ENCODE measurements around the gene FXYD1.
A peak's percentile ranks its signal among the peaks of the same experiment; 100 is the strongest.
"Not testable (repeated sequence)": the region's sequence is repeated elsewhere in the genome, so short reads cannot be mapped to it uniquely, and the experiment has no call there.

FXYD1 gene

DNA sequence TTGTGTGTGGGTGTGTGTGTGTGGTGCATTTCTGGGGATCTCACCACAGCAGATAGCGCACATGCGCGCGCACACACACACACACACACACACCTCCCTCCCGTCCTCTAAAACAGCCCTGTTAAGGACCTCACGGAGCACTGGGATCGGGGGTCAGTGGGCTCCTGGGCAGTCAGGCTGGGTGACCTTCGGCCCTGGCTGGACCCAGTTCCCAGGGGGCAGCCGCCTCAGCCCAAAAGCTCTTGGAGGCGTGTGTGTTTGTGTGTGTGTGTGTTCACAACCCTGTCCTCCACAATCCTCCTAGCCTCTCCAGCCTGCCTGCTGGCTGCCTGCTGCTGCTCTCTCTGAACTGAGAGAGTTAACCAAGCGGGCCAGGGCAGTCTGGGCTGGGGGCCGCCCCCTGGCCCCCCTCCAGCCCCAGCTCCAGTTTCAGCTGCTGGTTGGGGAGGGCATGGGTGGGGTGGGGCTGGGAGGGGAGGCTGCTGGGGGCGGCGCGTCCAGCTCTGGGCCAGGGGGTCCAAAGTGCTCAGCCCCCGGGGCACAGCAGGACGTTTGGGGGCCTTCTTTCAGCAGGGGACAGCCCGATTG, at the start of gene FXYD1:
TSS of gene FXYD1 (plus strand) at position 520 of the 588 bp plus-strand sequence. CDS start 1,256 bp downstream, outside the sequence.
- no peak for DNase-seq (ENCODE audit: low read depth in 3 of 3)

DNA sequence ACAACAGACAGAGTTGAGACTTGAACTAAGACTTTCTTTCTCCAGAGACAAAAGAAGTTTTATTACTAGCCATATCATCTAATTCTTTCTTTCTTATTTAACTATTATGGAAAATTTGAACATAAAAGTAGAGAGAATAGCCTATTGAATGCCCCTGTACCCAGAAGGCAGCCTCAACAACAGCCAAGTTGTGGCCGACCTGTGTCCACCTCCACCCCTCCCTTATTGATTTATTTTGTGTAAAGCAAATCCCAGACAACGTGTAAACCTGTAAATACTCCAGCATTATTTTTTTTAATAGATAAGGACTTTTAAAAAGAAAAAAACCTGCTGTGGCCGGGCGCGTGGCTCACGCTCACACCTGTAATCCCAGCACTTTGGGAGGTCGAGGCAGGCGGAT, 49.1 kb upstream of the FXYD1 start:
- DNase-seq (ENCODE audit: low read depth in 3 of 3) = no peak

DNA sequence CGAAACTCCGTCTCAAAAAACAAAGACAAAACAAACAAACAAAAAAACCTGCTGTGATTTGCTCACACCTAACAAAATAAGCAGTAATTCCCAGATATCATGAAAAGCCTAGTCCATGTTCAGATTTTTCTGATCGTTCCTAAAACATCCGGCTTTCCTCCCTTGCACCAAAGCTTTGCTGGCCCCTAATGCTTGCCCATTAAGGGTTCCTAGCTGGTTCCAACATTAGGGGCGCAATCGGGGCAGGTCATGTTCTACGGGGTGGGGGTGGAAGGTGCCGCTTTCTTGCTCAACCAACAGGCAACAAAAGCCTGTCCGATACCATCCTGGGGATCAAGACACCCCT, 48.5 kb upstream of the FXYD1 start:
- no peak for DNase-seq (ENCODE audit: low read depth in 3 of 3)

DNA sequence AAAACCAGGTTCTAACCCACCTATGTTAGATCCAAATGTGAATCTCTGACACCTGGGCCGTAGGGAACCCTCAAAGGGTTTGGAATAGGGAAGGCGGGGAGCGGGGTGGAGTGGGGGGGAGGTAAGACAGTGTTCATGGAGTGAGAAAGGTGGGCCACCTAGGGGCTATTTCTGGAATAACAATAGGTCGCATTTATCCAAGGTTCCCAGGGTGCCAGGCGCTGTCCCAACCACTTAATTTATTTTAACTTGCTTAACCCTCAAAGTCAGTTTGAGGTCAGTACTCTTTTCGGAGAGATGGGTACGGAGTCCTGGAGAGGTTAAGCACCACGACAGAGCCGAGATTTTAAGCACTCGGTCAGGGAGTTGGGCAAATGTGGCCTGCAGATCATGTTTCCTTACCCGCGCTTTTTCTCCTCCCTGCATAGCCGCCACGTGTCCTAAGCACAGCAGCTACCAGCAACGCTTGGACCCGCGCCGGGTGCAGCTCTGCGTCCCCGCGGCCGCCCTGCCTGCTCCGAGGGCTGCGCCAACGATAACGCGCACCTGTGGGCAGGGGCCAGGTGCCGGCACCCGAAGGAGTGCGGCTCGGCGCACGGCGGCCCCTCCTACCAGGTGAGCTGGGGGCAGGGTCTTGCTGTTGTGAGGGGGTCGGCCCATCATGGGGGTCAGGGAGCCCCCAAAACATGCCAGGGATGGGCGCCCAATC, 48.0 kb upstream of the FXYD1 start:
- DNase-seq (ENCODE audit: low read depth in 3 of 3) = peak; percentile 23 to 26 (median 26)

DNA sequence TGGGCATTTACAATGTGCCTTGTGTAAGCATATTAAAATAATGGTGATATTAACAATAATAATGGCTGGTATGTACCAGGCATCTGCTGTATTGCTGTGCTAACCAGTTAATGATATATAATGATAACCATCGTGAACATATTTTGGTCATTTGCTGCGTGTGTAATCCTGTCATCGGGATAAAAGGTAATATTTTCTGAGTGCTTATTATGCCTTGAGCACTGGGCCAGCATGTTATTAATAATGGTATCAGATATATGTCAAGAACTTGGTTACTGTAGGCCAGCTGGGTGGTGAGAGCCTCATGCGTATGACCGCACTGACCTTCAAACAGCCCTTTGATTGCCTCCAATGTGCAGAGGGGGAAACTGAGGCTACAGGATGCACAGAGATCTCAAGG, 45.2 kb upstream of the FXYD1 start:
- no peak for DNase-seq (ENCODE audit: low read depth in 3 of 3)

DNA sequence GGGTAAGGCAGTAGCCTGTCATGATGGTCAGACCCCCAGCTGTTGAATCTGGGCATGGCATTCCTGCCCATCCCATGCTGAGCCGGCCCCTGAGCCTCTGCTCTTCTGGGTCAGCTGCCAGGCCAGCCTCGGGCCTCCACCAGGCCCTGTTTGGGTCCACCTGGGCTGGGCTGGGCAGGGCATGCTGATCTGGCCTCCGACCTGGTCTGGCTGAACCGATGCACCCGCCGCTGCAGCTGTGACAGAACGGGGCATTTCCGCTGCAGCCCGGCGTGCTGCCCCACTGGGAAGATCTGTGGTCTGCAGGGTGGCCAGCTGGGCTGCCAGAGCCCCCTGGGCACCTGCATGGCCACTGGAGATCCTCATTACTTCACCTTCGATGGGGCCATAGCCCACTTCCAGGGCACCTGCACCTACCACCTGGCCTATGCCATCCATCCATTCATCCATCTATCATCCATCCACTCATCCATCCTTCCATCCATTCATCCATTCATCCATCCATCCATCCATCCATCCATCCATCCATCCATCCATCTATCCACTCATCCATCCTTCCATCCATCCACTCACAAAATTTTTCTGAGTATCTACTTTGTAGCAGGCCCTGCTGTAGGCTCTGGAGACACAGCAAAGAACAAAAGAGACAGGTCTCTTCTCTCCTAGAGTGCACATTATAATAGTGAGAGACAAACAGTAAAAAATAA, 44.5 kb upstream of the FXYD1 start:
- DNase-seq (ENCODE audit: low read depth in 3 of 3) = no peak

DNA sequence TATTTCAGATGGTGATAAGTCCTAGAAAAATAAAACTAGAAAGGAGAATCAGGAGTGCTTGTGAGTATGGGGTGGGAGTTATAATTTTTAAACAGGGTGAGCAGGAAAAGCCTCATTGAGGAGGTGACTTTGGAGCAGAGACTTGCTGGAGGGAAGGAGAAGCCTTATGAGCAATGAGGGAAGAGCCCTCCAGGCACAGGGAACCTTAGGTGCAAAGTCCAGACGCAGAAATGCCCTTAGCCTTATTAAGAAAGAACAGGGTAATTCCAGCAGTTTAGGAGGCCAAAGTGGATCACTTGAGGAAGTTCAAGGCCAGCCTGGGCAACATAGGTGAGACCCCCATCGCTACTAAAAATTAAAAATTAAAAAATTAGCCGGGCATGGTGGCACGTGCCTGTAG, 44.0 kb upstream of the FXYD1 start:
- DNase-seq (ENCODE audit: low read depth in 3 of 3) = no peak

DNA sequence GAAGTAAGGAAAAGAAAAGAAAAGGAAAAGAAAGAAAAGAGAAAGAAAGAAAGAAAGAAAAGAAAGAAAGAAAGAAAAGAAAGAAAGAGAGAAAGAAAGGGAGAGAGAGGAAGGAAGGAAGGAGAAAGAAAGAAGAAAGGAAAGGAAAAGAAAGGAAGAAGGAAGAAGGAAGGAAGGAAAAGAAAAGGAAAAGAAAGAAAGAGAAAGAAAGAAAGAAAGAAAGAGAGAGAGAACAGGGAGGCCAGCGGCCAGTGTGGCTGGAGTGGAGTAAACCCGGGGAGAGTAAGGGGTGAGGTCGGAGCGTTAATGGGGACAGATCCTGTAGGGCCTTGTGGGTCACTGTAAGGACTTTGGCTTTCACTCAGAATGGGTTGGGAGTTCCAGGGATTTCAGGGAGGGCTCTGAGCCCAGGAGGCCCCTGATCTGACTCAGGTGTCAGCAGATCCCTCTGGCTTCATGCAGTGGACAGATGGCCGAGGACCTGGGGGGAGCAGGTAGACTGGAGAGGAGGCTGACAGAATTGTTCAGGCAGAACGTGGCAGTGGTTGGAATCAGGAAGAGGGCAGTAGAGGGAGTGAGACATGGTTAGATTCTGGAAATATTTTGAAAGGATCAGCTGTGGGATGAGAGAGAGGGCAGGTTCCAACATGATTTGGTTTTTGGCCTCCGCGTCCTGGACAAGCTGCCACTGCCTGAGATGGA, 42.8 kb upstream of the FXYD1 start:
- no peak for DNase-seq (ENCODE audit: low read depth in 3 of 3)

DNA sequence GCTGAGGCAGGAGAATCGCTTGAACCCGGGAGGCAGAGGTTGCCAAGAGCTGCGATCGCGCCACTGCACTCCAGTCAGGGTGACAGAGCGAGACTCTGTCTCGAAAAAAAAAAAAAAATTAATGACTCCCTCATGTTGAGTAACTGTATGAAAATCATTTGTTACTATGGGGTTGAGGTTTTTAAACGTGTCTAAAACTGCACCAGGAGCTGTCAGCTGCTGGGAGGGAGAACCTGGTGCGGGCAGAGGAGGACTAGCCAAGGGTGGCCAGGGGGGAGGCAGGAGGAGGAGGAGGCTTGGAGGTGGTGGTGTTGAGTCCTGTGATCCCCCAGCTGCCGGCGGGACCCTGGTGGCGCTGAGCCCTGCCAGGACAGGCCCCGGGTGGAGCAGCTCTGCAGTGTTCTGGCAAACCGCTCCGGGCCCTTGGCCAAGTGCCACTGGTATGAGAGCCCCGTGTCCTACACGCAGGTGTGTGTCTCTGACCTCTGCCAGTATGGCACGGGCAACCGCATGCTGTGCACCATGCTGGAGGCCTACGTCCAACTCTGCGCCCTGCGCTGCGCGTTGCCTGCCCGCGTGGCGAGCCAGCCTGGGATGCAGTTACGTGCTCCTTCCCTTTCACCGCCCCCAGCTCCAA, 40.1 kb upstream of the FXYD1 start:
- DNase-seq (ENCODE audit: low read depth in 3 of 3) = no peak

DNA sequence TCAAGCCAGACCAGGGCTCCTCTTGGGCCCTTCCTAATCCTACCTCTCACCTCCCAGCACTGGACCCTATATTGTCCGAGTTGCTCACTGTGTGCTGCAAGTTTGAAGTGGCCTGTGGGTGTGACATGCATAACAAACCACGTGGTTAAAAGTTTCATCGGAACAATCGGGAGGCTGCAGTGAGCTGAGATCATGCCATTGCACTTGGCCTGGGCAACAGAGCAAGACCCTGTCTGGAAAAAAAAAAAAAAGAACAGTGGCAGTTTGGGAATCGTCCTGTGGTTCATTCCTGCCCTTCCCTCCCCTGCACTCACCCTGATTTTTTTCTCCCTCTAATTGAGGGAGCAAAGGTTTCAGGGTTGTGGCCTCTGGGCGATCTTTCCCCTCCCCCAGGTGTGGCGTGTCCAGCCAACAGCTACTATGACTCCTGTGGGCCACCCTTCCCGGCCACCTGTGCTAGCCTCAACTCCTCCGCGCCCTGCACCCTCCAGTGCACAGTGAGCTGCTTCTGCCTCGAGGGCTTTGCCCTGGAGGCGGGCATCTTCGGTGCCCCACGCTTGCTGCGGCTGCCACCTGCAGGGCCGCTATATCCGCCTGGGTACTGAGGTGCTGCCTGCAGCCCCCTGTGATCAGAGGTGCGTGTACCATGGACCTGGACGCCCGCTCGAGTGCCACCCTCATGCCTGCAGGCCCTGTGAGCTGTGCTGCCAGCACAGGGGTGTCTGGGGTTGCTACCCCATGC, 39.3 kb upstream of the FXYD1 start:
- no peak for DNase-seq (ENCODE audit: low read depth in 3 of 3)

DNA sequence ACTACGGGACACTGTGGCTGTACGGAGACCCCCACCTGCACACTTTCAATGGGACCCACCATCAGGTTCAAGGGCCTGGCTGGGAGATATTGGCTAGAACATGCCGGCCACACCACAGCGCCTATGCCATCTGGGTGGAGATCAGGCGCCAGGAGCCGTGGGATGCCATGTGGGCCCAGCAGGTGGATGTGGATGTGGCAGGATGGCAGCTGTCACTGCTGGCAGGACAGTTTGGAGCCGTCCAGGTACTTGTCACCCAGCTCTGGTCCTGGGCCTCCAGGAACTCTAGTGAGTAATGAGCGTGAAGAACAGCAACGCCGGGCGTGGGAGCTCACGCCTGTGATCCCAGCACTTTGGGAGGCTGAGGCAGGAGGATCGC, 38.7 kb upstream of the FXYD1 start:
- DNase-seq (ENCODE audit: low read depth in 3 of 3) = no peak

DNA sequence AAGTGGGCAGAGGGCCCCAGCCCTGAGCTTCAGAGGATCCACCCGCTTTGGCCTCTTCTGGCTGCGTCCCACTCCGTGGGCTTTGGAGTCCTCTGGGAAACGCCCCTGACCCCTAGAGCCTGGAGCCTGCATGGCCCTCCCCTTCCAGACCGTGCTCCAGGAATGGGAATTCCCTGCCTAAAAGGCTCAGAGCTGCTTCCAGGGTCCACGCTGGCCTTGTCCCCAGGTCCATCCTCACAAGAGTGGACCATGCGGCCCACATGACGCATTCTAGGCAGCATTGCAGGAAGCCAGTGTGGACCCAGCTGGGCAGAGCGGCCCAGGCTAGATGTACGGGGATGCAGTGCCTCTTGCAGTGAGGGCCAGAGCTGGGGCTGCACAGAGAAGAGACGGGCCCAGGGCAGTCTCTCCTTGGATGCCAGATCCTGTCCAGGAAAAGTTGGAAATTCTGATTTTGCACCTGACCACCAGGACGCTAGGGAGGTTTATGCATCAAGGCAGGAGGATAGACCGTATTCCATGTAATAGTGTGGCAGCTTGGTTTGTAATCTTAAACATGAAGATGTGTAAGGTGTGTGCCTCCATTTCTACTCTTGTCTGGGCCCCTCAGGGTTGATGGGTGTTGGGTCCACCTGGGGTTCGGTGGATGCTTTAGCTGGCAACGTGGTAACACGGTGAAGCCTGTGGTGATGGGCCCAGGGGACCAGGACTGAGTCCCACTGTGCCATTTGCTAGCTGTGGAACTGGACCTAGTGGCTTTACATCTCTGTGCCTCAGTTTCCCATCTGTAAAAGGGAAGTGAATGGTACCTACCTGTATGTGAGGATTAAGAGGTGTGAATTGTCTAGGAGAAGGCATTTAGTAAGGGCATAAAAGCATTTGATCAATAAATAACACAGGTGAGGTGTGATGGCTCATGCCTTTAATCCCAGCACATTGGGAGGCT, 37.8 kb upstream of the FXYD1 start:
- no peak for DNase-seq (ENCODE audit: low read depth in 3 of 3)

DNA sequence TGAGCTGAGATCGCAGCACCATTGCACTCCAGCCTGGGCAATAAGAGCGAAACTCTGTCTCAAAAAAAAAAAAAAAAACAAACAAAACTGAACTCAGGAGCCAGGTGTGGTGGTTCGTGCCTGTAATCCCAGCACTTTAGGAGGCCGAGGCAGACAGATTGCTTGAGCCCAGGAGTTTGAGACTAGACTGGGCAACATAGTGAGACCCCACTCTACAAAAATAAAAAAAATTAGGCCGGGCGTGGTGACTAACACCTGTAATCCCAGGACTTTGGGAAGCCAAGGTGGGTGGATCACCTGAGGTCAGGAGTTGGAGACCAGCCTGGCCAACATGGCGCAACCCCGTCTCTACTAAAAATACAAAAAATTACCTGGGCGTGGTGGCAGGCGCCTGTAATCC, 36.7 kb upstream of the FXYD1 start:
- not testable (repeated sequence) for DNase-seq (ENCODE audit: low read depth in 3 of 3)

DNA sequence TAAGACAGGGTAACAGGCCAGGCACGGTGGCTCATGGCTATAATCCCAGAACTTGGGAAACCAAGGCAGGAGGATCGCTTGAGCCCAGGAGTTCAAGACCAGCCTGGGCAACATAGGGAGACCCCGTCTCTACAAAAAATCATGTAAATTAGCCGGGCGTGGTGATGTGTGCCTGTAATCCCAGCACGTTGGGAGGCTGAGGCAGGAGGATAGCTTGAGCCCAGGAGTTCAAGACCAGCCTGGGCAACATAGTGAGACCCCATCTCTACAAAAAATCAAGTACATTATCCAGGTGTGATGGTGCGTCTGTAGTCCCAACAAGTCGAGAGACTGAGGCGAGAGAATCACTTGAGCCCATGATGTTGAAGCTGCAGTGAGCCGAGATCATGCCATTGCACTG, 35.0 kb upstream of the FXYD1 start:
- not testable (repeated sequence) for DNase-seq (ENCODE audit: low read depth in 3 of 3)

DNA sequence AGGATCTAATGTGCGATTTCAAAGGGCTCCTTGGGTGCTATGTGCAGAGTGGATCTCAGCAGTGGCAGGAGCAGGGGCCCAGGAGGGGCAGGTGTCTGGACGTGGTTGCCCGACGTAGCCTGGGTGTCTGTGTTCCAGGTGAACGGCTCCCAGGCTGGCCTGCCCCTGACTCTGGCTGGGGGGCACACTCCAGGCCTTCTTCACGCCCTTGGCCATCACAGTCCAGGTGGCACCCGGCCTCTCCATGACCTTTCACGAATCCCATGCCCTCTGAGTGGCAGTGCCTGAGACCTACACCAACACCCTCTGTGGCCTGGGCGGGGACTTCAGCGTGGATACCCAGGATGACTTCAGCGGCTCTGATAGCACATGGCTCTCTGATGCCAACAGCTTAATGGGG, 34.3 kb upstream of the FXYD1 start:
- no peak for DNase-seq (ENCODE audit: low read depth in 3 of 3)

DNA sequence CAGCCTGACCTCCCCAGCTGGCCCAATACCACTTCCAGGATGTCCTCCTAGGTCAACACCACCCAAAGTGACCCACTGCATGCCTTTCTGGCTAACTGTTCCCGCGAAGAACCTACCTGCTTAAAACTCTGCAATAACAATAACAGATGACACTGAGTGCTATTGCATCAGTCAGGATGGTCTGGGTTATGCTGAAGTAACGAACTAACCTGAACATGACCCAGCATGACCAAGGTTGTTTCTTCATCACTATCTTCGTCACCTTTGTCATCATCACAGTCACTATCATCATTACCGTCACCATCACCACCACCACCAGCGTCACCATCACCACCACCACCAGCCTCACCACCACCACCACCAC, 33.6 kb upstream of the FXYD1 start:
- no peak for DNase-seq (ENCODE audit: low read depth in 3 of 3)

DNA sequence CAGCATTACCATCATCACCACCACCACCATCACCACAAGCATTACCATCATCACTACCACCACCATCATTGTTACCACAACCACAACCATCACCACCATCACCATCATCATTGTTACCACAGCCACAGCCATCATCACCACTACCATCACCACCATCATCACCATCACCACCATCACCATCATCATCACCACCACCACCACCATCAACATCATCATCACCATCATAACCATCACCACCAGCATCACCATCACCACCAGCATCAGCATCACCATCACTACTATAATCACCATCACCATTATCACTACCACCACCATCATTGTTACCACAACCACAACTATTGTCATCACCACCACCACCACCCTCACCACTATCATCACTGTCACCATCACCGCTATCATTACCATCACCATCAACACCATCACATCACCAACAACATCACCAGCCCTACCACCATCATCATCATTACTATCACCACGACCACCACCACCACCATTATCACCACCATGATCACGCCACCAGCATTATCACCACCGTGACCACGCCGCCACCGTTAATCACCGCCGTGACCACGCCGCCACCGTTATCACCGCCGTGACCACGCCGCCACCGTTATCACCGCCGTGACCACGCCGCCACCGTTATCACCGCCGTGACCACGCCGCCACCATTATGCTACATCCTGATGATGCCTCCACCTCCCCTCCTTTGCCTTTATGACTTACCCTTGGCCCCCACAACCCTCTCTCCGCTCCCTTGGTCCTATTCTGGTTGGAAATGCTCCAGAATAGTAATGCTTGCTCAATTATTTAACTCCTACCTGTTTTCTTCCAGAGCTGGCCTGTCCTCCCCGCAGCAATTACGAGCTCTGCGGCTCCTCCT, 33.0 kb upstream of the FXYD1 start:
- no peak for DNase-seq (ENCODE audit: low read depth in 3 of 3)

DNA sequence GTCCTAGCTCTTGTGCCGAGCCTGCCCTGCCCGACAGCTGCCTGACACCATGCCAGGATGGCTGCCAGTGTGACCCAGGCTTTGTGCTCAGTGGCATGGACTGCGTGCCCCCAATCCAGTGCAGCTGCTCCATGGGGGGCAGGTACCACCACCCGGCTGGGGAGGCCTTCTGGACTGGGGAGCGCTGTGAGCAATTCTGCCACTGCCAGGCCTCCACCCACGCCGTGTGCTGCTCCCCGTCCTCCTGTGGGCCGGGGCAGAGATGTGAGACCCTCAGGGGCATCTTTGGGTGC, 32.4 kb upstream of the FXYD1 start:
- no peak for DNase-seq (ENCODE audit: low read depth in 3 of 3)

DNA sequence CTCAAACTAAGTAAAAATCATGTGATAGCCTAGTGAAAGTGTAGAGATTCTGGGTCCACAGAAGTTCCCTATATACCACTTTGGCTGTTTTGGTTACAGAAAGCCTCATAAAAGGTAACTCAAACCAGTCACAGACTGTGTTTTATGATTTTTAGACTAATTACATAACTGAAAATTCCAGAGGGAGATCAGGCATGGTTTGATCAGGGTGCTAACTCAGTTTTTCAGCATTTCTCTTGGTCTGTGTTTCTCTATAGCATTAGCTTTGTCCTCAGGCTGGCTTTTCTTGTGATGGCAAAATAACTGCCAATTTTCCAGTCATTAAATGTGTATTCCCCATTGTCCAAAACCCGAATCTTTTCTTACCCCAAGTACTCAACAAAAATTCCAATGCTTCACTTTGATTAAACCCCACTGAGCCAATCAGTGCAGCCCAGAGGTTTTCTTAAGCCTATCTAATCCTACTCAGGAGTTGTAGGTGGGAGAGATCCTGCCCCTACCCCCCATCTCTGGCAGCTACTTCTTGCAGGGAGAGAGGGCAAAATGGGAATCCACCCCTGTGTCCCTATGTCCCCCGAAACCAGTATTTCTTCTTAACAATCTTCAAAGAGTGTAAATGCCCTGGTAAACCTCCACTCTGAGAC, 31.6 kb upstream of the FXYD1 start:
- DNase-seq (ENCODE audit: low read depth in 3 of 3) = no peak

Data from stimulated activated CD4-positive, alpha-beta T cell treated with anti-CD3 and anti-CD28 coated beads, TNF-alpha, amount 100 ng/mL, for 24 hours (primary cell).